ENCODE data around the gene SHISAL2B. TPM values are rescaled to one million over a fixed set of nuclear protein-coding genes. Genes with fewer than 3 reads are reported as not detected.

Gene SHISAL2B
- total and polyA plus RNA-seq, 11 donors = not detected

GRCh38 chr5:64671678-64672077 is 18.6 kb upstream of the SHISAL2B start:
- Histone ChIP-seq H3K9me3 (peaks cover 0 to 6% (median 0%) of the 10 kb centered on the region in 12 donors), H3K4me3 (no peak overlapping the region), H3K27ac (no peak overlapping the region), H3K4me1 (no peaks in the 10 kb centered on the region), H3K27me3 (no peaks in the 10 kb centered on the region), H3K36me3 (no peaks in the 10 kb centered on the region)
- ATAC-seq = no peak
- intact Hi-C loops (cut with DNase I) = no loop called here
- WGBS, 4 donors = 74 to 89% (median 77%) methylated on average over 3 of the region's 3 CpGs
- TF ChIP-seq POLR2A (IDR thresholded peaks at IDR 0.05) = no peak
- TF ChIP-seq, protein P1, sequence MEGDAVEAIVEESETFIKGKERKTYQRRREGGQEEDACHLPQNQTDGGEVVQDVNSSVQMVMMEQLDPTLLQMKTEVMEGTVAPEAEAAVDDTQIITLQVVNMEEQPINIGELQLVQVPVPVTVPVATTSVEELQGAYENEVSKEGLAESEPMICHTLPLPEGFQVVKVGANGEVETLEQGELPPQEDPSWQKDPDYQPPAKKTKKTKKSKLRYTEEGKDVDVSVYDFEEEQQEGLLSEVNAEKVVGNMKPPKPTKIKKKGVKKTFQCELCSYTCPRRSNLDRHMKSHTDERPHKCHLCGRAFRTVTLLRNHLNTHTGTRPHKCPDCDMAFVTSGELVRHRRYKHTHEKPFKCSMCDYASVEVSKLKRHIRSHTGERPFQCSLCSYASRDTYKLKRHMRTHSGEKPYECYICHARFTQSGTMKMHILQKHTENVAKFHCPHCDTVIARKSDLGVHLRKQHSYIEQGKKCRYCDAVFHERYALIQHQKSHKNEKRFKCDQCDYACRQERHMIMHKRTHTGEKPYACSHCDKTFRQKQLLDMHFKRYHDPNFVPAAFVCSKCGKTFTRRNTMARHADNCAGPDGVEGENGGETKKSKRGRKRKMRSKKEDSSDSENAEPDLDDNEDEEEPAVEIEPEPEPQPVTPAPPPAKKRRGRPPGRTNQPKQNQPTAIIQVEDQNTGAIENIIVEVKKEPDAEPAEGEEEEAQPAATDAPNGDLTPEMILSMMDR (IDR thresholded peaks at IDR 0.05) = no peak
- DNase-seq = no peak

GRCh38 chr5:64678374-64678773 is 11.9 kb upstream of the SHISAL2B start:
- no peak for DNase-seq
- Histone ChIP-seq H3K4me3 (no peak overlapping the region), H3K27me3 (peaks cover 0 to 3% (median 0%) of the 10 kb centered on the region in 9 donors), H3K9me3 (no peaks in the 10 kb centered on the region), H3K36me3 (no peaks in the 10 kb centered on the region), H3K27ac (no peak overlapping the region), H3K4me1 (no peaks in the 10 kb centered on the region)
- intact Hi-C loops (cut with DNase I) = no loop called here
- ATAC-seq = no peak
- WGBS, 4 donors = 80 to 82% (median 81%) methylated on average over 5 of the region's 5 CpGs
- TF ChIP-seq, protein P1 (IDR thresholded peaks at IDR 0.05) = no peak
- no peak for TF ChIP-seq POLR2A (IDR thresholded peaks at IDR 0.05)

DNA sequence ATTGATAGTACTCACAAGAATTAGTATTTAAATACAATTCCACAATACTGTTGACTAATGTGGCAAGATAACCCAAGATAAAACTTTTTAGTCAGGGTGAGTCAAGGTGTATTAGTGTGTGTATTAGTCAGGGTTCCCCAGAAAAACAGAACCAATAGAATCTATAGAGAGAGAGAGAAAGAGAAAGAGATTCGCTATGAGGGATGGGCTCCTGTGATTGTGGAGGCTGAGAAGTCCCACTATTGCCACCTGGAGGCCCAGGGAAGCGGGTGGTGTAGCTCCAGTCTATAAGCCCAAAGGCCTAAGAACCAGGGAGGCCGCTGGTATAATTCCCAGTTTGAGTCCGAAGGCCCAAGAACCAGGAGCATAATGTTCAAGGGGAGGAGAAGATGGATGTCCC is 10.0 kb upstream of the SHISAL2B start:
- WGBS, 4 donors = 78 to 83% (median 81%) methylated on average over 4 of the region's 4 CpGs
- H3K4me1 ChIP-seq = no peaks in the 10 kb centered on the region
- H3K27me3 ChIP-seq = peaks cover 0 to 3% (median 0%) of the 10 kb centered on the region in 9 donors
- no peak overlapping the region for H3K27ac ChIP-seq
- H3K9me3 ChIP-seq = no peaks in the 10 kb centered on the region
- no peaks in the 10 kb centered on the region for H3K36me3 ChIP-seq
- DNase-seq (no peak), ATAC-seq (no peak)
- TF ChIP-seq, protein P1 (IDR thresholded peaks at IDR 0.05) = no peak
- TF ChIP-seq POLR2A (IDR thresholded peaks at IDR 0.05) = no peak
- intact Hi-C loops (cut with DNase I) = no loop called here
- H3K4me3 ChIP-seq = no peak overlapping the region

- no peak for ATAC-seq
- Histone ChIP-seq H3K36me3 (no peaks in the 10 kb centered on the region), H3K27ac (no peak overlapping the region), H3K27me3 (peaks cover 0 to 8% (median 0%) of the 10 kb centered on the region in 9 donors), H3K4me3 (no peak overlapping the region), H3K4me1 (no peaks in the 10 kb centered on the region), H3K9me3 (no peaks in the 10 kb centered on the region)
- 89 to 94% (median 91%) methylated on average over 7 of the region's 7 CpGs for WGBS, 4 donors
- intact Hi-C loops (cut with DNase I) = no loop called here
- no peak for DNase-seq
- no peak for TF ChIP-seq POLR2A (IDR thresholded peaks at IDR 0.05)
- TF ChIP-seq, protein P1 (IDR thresholded peaks at IDR 0.05) = no peak
These were observed 7.7 kb upstream of the SHISAL2B start for GRCh38 chr5:64682608-64683007.
